ENCODE data around the gene PHPT1.

DNA sequence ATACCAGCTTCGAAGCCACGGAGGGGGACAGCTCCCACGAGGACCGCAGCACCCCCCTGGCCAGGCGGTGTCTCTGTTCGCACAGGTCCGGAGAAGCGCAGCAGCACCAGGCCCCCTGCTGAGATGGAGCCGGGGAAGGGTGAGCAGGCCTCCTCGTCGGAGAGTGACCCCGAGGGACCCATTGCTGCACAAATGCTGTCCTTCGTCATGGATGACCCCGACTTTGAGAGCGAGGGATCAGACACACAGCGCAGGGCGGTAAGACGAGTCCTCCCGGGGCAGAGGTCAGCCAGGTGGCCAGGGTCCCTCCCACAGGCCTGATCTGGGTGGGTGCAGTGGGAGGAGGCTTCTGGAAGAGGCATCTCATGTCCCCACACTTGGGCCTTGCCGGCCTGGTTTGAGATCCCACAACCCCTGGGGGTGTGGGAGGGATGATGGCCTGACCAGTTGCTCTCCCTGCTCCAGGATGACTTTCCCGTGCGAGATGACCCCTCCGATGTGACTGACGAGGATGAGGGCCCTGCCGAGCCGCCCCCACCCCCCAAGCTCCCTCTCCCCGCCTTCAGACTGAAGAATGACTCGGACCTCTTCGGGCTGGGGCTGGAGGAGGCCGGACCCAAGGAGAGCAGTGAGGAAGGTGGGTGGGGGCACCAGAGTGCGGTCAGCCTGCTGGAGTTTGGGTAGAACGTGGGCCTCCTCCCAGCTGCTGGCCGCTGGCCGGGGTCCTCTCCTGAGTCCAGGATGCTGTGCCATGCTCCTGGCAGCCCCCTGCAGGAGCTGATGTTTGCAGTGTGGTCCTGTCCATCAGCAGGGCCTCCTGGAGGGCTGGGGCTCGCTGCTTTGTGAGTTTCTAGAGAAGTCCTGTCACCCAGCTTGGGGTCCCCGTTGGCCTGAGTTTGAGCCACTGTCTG is 9.7 kb upstream of the PHPT1 start:
- no peak for TF ChIP-seq EP300 (IDR thresholded peaks at IDR 0.05; ENCODE audit: borderline replicate concordance)
- TF ChIP-seq, protein P1, sequence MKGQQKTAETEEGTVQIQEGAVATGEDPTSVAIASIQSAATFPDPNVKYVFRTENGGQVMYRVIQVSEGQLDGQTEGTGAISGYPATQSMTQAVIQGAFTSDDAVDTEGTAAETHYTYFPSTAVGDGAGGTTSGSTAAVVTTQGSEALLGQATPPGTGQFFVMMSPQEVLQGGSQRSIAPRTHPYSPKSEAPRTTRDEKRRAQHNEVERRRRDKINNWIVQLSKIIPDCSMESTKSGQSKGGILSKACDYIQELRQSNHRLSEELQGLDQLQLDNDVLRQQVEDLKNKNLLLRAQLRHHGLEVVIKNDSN (IDR thresholded peaks at IDR 0.05) = no peak
- TF ChIP-seq RAD21 (IDR thresholded peaks at IDR 0.05; ENCODE audit: low read depth) = no peak
- TF ChIP-seq CEBPB (IDR thresholded peaks at IDR 0.05) = no peak
- TF ChIP-seq TAF1 (IDR thresholded peaks at IDR 0.05; ENCODE audit: low read depth) = no peak
- TF ChIP-seq NFIC (IDR thresholded peaks at IDR 0.05) = no peak
- TF ChIP-seq REST (IDR thresholded peaks at IDR 0.05; ENCODE audit: low read depth) = no peak
- no peak for TF ChIP-seq YY1 (IDR thresholded peaks at IDR 0.05; ENCODE audit: low read depth)
- no peak for TF ChIP-seq CREB1 (IDR thresholded peaks at IDR 0.05; ENCODE audit: low read depth)

Data from Ishikawa (cell line).